GM18505 (cell line): ENCODE results near the gene MRPL47.
A peak's percentile ranks its signal among the peaks of the same experiment; 100 is the strongest.

Experiments used
- ATAC-seq: cut with Tn5 transposase; IDR thresholded peaks from one replicate; pipeline ENCODE4 v1.9.1; 2021; ENCODE audit not compliant: unreplicated experiment
- POLR2A ChIP-seq: IDR thresholded peaks from 4 replicates; pipeline ENCODE4 v1.6.1; 2011; ENCODE audit warnings: borderline replicate concordance; ENCODE audit not compliant: insufficient read depth, insufficient read length; ENCODE audit errors: extremely low read depth

MRPL47 gene

GRCh38 chr3:179613807-179614206 lies 9.4 kb upstream of the MRPL47 start:
- no peak for TF ChIP-seq POLR2A
- no peak for ATAC-seq

GRCh38 chr3:179610066-179610465 lies 5.6 kb upstream of the MRPL47 start:
- no peak for ATAC-seq
- TF ChIP-seq POLR2A = no peak

GRCh38 chr3:179608931-179609720 lies 4.7 kb upstream of the MRPL47 start:
- TF ChIP-seq POLR2A = no peak
- ATAC-seq = peak; percentile 49

GRCh38 chr3:179606534-179607085 lies 2.2 kb upstream of the MRPL47 start:
- no peak for ATAC-seq
- TF ChIP-seq POLR2A = no peak

DNA sequence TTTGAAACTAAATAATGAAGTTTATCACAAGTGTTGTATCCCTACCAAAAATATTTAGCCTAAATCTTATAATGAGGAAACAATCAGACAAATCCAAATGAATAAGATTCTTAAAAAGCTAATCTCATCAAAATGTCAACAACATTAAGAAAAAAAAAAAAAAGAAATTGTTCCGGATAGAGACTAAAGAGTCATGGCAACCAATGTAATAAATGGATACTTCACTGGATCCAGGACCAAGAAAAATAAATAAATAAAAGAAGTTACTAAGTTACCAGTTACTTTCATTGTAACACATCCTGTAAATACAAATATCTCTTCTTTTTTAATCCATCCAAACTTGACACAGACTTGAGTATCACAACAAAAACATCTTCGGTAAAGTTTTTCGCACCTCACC lies 607 bp downstream of the MRPL47 start:
- no peak for TF ChIP-seq POLR2A
- no peak for ATAC-seq

DNA sequence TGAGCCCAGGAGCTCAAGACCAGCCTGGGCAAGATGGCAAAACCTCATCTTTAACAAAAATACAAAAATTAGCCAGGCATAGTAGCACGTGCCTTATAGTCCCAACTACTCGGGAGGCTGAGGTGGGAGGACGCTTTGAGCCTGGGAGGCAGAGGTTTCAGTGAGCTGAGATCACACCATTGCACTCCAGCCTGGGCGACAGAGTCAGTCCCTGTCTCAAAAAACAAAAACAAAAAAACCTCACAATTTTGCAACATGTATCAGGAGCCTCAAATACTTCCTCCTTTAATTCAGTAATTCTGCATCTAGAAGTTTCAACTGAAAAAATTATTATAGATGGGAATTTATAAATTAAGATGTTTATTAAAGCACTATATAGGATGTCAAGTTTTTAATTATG lies 1.1 kb downstream of the MRPL47 start:
- no peak for TF ChIP-seq POLR2A
- no peak for ATAC-seq

DNA sequence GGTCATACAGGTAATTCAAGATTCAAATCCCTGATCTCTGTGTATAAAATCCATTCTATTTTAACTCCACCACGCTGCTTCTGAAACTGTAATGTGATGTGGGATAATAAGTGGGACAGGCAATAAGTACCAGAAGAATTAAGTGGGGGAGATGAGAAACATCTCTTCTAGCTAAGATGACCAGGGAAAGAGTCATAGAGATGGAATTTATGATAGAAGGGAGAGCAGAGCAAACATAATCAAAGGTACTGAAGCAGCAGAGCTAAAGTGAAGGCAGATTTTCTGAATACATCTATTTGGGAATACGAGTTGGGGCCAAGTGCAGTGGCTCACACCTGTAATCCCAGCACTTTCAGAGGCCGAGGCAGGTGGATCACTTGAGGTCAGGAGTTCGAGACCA lies 4.9 kb downstream of the MRPL47 start:
- TF ChIP-seq POLR2A = no peak
- no peak for ATAC-seq

- ATAC-seq = no peak
- no peak for TF ChIP-seq POLR2A
Observed at GRCh38 chr3:179591313-179591712, 13.1 kb downstream of the MRPL47 start.

- no peak for ATAC-seq
- no peak for TF ChIP-seq POLR2A
Observed at GRCh38 chr3:179590669-179591068, 13.8 kb downstream of the MRPL47 start.

DNA sequence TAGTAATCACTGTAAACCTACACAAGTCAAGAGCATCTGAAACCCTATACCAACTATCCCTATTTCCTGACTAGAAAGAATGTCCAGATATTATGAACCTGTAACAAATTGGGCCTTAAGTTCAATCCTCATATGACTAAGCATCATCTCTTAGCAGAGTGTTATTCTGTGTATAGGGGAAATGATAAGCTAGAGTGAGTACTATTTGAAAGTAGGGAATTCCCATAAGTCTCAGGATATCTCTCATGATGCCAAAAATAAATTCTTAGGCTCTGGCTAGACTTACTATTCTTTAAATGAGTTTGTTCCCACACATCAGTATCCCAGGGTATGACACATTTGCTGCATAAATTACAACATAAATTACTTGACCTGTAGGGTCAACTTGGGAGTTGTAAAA lies 15.3 kb downstream of the MRPL47 start:
- no peak for ATAC-seq
- no peak for TF ChIP-seq POLR2A

DNA sequence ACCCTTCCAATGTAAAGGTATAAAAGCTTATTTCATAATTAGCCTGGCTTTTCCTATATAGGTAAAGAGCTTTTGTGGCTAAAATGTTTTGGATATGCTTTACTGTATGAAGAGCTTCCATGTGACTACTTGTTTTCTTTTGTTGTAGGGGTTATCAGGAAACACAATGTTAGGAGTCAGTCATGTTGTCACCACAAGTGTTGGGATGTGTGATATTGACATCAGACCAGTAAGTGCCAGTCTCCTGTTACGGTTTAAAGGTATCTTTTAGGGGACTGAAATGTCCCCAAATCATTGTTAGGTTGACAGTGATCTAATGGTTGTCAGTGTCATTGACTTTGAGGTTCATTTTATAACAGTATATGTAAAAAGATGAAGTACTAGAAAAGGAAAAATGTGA lies 23.4 kb downstream of the MRPL47 start:
- no peak for ATAC-seq
- no peak for TF ChIP-seq POLR2A

- no peak for TF ChIP-seq POLR2A
- no peak for ATAC-seq
Observed at GRCh38 chr3:179565496-179565895, 38.9 kb downstream of the MRPL47 start.

DNA sequence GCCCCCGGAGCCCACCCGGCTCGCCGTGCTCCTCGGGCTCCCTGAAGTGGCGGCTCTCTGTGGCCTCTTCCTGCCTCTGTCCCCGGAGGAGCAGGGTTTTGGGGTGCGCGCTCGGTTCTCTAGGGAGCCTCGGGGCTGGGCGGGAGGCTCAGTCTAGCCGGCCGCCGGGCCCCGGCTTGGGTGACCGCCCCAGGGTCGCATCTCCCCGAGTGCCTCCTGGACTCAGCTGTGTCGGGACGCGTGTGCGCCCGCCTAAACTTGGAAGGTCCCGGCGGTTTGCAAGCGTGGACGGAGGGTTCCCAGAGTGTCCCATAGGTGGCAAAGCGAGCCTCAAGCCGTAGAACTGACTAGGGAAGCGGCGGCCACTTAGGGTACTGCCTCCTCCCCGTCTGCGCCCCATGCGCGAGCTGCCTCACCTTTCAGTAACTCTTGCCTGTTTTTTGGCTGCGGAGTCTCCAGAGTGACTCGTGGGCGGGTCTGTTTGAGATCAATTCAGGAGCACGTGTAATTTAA lies 41.1 kb downstream of the MRPL47 start:
- peak; percentile 10 for TF ChIP-seq POLR2A
- ATAC-seq = peak; percentile 49

DNA sequence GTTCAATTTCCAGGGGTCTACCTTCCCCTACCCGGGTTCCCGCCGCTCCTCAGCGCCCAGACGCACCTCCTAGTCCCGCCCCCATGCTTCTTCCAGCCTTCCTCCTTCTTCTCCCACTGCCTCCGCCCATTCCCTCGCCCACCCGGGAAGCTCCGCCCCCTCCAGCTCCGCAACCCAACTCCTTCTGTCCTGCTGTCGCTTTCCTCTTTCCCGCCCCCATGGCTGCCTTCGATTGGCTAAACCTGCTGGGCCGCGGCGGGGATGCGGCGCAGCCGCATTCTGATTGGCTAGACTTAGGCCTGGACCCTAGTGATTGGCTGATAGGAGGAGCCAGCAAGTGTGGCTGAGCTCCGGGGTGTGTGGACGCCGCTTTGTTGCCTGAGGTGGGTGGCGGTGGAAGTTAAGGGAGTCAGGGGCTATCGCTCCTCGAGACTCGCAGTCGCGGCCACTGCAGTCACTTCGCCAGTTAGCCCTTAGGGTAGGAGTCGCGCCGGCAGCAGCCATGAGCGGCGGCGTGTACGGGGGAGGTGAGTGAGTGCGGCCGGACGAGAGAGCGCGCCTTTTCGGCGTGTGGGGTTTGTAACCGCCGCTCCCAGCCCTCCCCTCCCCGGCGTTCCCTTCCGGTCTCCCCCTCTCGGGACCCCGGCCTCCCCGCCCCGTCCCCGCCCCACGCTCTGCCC lies 41.7 kb downstream of the MRPL47 start, which contains the start of gene ACTL6A:
Gene ACTL6A, plus strand, starts transcription at position 336 of the 680 bp plus-strand sequence. Its CDS starts 167 bp downstream, at position 503.
- TF ChIP-seq POLR2A = peak; percentile 82
- peak; percentile 95 for ATAC-seq
